GM19240 (cell line): ENCODE data around the gene GCLC.
"Not testable (repeated sequence)": the region's sequence is repeated elsewhere in the genome, so short reads cannot be mapped to it uniquely, and the experiment has no call there.

Experiments used
- DNase-seq: peaks from one replicate; pipeline ENCODE4 v3.0.0; 2011; ENCODE audit warnings: low spot score; ENCODE audit not compliant: insufficient read length

Gene GCLC

GRCh38 chr6:53564401-53565065 lies 19.6 kb upstream of the GCLC start:
- DNase-seq: no peak

GRCh38 chr6:53556986-53557715 lies 12.2 kb upstream of the GCLC start:
- DNase-seq: no peak

GRCh38 chr6:53553600-53553999 lies 8.7 kb upstream of the GCLC start:
- not testable (repeated sequence) for DNase-seq

DNA sequence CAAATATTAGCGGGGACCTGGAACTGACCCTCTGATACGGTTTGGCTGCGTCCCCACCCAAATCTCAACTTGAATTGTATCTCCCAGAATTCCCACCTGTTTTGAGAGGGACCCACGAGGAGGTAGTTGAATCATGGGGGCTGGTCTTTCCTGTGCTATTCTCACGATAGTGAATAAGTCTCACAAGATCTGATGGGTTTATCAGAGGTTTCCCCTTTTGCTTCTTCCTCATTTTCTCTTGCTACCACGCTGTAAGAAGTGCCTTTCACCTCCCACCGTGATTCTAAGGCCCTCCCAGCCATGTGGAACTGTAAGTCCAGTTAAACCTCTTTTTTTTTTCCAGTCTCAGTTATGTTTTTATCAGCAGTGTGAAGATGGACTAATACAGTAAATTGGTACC lies 6.8 kb upstream of the GCLC start:
- not testable (repeated sequence) for DNase-seq

DNA sequence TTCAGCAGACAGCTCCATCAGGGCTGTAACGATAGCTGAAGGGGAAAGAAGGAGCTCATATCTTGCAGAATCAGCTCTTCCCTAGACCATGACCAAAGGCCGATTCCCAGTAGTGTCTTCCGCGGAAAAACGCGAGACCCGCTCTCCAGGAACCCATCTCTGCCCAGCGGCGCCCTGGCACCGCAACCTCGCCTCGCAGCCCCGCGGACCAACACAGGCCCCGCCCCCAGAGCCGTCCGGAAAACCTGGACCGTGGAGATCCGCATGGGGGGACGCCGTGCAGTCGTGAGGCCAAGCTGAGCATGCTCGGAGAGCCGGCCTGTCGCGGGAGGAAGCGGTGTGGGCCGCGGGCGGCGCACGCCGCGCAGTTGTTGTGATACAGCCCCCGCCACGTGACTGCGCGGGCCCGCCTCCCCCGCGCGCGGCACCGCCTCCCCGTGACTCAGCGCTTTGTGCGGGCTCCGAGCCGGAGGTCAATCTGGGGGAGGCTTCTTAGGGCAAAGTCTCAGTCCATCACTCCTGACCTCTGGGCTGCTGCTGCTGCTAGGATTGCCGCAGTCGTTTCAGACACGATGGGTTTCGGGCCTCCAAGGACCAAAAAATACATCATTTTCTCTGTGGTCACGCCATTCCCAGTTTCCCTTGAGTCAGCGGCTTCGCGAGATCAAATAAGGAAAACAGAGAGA lies 3.1 kb upstream of the GCLC start:
- peak; percentile 76 for DNase-seq

DNA sequence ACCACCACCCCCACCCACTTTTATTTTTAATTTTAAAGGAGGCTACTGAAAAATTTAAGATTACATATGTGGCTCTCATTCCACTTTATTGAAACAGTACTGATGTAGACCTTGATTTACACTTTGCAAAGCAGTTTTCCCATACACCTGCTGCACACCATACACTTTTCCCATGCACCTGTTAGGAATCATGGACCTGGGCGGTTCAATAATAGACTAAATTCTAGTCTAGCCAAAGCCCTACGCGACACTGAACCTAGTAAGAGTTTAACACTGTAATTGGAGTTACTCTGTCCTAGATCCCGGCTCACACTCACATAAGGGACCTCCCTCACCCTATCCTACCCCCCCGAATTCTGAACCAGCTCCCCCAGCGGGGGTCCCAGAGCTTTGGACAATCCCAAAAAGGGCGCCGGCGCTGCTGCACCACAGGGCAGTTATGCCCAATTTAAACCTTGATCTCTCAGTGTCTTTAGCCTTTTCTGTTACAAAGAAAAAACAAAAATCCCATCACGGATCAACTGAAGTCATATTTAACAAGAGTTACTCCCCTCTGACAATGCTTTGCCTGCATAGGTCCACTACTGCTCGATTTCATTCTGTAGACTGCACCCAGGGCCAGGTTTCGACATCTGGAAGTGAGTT lies 2.4 kb upstream of the GCLC start:
- DNase-seq: no peak

DNA sequence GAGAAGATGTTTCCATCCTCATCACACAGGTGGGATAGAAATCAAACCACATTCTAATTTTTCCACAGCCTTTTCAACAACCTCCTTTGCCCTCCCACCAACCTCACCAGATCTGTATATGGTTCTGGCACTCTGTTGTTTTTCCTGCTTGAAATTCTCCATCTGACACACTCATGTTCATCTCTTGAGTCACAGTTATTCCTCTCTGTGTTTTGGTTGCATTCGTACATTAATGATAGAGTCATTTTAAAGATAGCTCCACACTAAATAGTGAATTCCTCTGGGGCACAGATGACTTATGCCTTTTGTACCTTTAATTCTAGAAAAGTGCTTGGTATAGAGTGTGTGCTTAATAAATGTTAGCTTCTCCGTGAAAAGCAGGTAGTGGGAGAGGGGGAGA lies 1.4 kb upstream of the GCLC start:
- no peak for DNase-seq

- no peak for DNase-seq
These were observed 758 bp downstream of the GCLC start for GRCh38 chr6:53544217-53544469.

DNA sequence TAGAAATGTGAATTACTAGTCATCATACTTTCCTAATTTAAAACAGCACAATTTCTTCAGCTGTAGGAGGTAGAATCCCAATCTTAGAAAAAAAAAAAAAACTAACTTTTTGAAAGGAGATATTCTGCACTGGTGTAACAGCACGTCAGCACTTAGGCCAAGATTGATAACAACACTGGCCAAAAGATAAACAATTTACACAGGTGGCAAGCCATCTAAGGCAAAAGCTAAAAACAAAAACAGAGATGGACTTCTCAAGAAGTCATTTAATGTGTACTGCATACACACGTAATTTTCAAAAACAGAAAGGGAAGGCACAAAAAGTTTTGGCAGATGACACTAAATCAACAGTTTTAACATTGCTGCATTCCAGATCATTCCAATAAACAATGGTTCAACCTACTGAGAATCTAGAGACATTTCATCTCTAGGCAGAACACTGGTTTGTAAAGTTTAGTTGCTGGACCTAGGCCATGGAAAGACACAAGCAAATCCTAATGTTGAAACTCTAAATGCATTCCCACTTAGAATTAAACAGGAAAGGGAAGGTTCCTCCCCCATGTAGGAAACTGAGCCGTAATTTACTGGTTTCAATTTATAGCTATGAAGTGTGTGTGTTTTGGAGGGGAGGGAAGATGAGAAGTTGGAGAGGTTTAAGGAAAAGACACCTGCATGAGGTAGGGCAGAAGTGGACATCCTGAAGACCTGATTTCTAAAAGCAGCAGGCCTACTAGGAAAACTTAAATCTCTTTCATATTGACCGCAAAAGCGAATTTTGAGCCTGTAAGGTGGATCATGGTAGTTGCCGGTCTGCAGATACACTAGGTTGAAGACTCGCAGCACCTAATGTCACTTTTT lies 1.3 kb downstream of the GCLC start:
- DNase-seq: no peak

DNA sequence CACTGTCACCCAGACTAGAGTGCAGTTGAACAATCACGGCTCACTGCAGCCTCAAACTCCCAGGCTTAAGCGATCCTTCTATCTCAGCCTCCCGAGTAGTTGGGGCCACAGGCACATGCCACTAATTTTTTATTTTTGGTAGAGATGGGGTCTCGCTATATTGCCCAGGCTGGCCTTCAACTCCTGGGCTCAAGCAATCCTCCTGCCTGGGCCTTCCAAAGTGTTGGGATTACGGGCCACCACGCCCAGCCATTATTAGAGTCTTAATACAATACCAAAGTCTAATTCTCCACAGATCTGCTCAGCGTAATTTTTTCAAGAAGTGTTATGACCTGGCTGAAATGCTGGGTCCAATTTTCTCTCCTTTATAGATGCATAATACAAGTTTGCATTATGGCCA lies 3.0 kb downstream of the GCLC start:
- DNase-seq: no peak

DNA sequence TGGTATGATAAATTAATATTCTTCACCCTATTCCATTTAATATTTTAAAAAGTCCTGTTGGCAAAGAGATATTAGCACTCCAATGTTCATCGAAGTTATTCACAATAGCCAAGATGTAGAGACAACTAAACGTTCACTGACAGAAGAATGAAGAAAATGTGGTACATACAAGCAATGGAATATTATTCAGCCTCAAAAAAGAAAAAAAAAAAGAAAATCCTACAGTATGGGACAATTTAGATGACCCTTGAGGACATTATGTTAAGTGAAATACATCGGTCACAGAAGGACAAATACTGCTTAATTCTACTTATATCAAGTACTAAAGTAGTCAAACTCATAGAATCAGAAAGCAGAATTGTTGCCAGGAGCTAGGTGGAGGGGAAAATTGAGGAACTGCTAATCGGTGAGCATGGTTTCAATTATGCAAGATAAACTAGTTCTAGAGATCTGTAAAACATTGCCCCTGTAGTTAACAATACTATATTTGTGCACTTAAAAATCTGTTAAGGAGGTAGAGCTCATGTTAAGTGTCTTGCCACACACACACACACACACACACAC lies 4.7 kb downstream of the GCLC start:
- DNase-seq: no peak

GRCh38 chr6:53539561-53539960 lies 5.3 kb downstream of the GCLC start:
- no peak for DNase-seq

GRCh38 chr6:53536561-53536960 lies 8.3 kb downstream of the GCLC start:
- no peak for DNase-seq

DNA sequence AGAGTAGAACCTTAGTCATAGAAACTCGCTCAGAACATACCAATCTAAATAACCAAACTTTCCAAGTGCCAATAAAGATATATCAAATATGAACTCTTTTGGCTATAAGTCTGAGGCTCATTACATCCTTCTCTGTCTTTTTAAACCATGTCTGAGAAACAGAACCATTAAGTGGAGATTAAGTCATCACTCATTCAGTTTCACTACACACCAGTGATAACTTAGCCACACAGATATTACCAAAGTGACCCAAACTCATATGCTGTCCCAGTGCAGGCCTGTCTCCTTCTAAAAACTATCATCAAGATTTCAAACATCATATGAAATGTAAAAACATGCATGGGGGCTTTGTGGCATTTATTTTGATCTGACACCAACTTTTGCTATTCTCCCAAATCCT lies 12.0 kb downstream of the GCLC start:
- DNase-seq: no peak

GRCh38 chr6:53532061-53532797 lies 12.7 kb downstream of the GCLC start:
- DNase-seq: no peak

DNA sequence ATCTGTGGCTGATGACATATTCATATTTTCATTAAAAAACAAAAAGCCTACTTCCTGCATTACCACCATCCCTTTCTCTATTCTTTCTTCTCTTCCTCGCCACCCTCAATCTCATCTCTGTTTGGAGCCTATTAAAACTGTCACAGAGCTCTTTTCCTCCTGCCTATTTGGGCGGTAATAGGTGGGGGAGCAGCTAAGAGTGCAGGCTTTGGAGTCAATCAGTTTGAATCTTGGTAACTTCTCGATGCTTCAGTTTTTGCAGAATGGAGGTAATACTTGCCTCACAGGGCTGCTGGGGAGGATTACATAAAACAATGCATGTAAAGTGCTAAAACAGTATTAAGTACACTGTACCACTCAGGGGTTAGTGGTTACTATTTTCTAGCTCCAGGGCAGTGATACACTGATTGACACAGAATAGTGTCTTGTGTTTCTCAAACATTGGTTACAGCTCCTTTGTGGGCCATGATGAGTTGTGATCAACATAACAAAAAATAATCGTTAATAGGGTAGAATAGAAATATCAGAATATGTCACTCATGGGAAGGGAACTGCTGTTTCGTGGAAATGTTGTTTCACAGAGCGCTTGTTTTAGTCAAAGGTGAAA lies 14.0 kb downstream of the GCLC start:
- DNase-seq: no peak

DNA sequence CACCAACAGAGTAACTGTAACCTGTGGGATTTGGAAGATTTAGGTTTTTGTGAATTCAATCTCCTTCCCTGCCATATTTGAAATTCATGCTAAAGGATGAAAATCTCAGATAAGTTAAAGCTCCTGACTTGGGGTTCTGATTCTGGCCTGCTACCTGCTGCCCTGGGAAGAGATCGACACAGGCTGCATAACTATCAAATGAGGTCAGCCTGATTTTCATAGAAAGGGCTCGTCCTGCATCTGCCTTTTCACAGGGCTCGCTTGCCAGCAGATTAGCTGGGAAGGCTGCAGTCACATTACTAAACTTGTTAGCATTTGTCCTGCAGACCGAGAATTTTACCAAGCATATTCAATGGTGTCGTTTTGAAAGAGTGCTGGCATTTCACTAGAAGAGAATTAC lies 14.6 kb downstream of the GCLC start:
- DNase-seq: no peak

- DNase-seq: no peak
These were observed 15.4 kb downstream of the GCLC start for GRCh38 chr6:53529324-53530036.

- no peak for DNase-seq
These were observed 16.8 kb downstream of the GCLC start for GRCh38 chr6:53528107-53528506.
